Upper lobe of left lung (tissue), 6 donors: ENCODE data around the gene ZBED1. TPM values are rescaled to one million over a fixed set of nuclear protein-coding genes. Genes with fewer than 3 reads are reported as not detected.
"Not testable (repeated sequence)": the region's sequence is repeated elsewhere in the genome, so short reads cannot be mapped to it uniquely, and the experiment has no call there.

ENCODE experiments used
- ATAC-seq, 2 donors: fragments of 200-7000 bp; cut with Tn5 transposase; one replicate each; pipeline ENCODE4 v1.9.1; 2022; ENCODE audit warnings: mild to moderate bottlenecking in 2 of 2, moderate library complexity in 2 of 2; ENCODE audit not compliant: low FRiP score in 2 of 2
- DNase-seq, 2 donors: peaks; one replicate each; pipeline ENCODE4 v3.0.0-alpha.2; 2019 to 2020
- H3K27ac ChIP-seq, 4 donors: fragments of 200-600 bp; sonication (generic); one replicate each; pipeline ENCODE4 v1.5.1; 2016 to 2019
- H3K27me3 ChIP-seq, 4 donors: fragments of 200-600 bp; sonication (generic); one replicate each; pipeline ENCODE4 v1.5.1; 2017 to 2019
- H3K36me3 ChIP-seq, 4 donors: fragments of 200-600 bp; sonication (generic); one replicate each; pipeline ENCODE4 v1.5.1; 2016 to 2019
- H3K4me1 ChIP-seq, 4 donors: fragments of 200-600 bp; sonication (generic); one replicate each; pipeline ENCODE4 v1.5.1; 2018 to 2019
- H3K4me3 ChIP-seq, 4 donors: fragments of 200-600 bp; sonication (generic); one replicate each; pipeline ENCODE4 v1.5.1; 2017 to 2019; ENCODE audit warnings: mild to moderate bottlenecking in 2 of 4, moderate library complexity in 1 of 4
- H3K9me3 ChIP-seq, 4 donors: fragments of 200-600 bp; sonication (generic); one replicate each; pipeline ENCODE4 v1.5.1; 2018 to 2019
- CTCF ChIP-seq, 6 experiments: fragments of 450-650 bp in 4 of 6; fragments of 200-600 bp in 2 of 6; sonication (generic) in 2 of 6; IDR thresholded peaks; one replicate each; pipeline ENCODE4 v1.5.1; 2016 to 2019; ENCODE audit warnings: antibody characterized with exemption in 6 of 6
- EP300 ChIP-seq, 4 donors: sonication (generic); formaldehyde crosslinking; IDR thresholded peaks; one replicate each; pipeline ENCODE4 v1.5.1; 2017; ENCODE audit warnings: antibody characterized with exemption in 4 of 4, control low read depth in 2 of 4
- POLR2A ChIP-seq, 4 donors: fragments of 450-650 bp; IDR thresholded peaks; one replicate each; pipeline ENCODE4 v1.5.1; 2016 to 2017; ENCODE audit warnings: antibody characterized with exemption in 4 of 4, mild to moderate bottlenecking in 2 of 4
- POLR2AphosphoS5 ChIP-seq, 2 donors: sonication (generic); formaldehyde crosslinking; IDR thresholded peaks; one replicate each; pipeline ENCODE4 v1.5.1; 2017; ENCODE audit warnings: antibody characterized with exemption in 2 of 2
- WGBS, 2 donors: methylation state at CpG; one replicate each; pipeline ENCODE4 v1.1.5; 2017 to 2018; 5-methylcytosine and 5-hydroxymethylcytosine counted together
- total RNA-seq, 6 donors: library from RNA; depleted of rRNA in 4 of 6; stranded (reverse); fragments of >200 nt in 4 of 6; gene quantifications; one replicate each; pipeline versions ENCODE4 v1.1.0 to v1.2.1, GENCODE V29; 2016 to 2021
- donor health status: DM: no; HTN: no; CAD: no; lungs with moderate emphysema.
- donor health status: DM: no; HTN: yes; CAD: no; lungs with severe emphysema.

ZBED1 gene
- total RNA-seq, 6 donors from 2014 or later, result 33.2 to 48.7 (median 41.6) TPM

GRCh38 chrX:2478546-2479419, 22.0 kb downstream of the ZBED1 start:
- WGBS, 2 donors, result 89 to 94% methylated on average over 21 of the region's 21 CpGs
- no peaks in the 10 kb centered on the region for H3K36me3 ChIP-seq
- no peak overlapping the region for H3K4me3 ChIP-seq
- peaks cover 0 to 3% (median 0%) of the 10 kb centered on the region in 4 donors for H3K9me3 ChIP-seq
- ATAC-seq (no peak), DNase-seq (no peak)
- no peak overlapping the region for H3K27ac ChIP-seq
- TF ChIP-seq POLR2AphosphoS5 (IDR thresholded peaks at IDR 0.05), result no peak
- H3K4me1 ChIP-seq, result no peaks in the 10 kb centered on the region
- no peaks in the 10 kb centered on the region for H3K27me3 ChIP-seq

- H3K36me3 ChIP-seq, H3K4me1 ChIP-seq, DNase-seq, H3K4me3 ChIP-seq, H3K9me3 ChIP-seq, H3K27me3 ChIP-seq, H3K27ac ChIP-seq: not testable (repeated sequence)
- ATAC-seq, result peak in 1 of 2 donors; percentile 9
- 94 to 95% methylated on average over 11 of the region's 11 CpGs for WGBS, 2 donors
These were observed 23.5 kb downstream of the ZBED1 start for GRCh38 chrX:2477313-2477712.

DNA sequence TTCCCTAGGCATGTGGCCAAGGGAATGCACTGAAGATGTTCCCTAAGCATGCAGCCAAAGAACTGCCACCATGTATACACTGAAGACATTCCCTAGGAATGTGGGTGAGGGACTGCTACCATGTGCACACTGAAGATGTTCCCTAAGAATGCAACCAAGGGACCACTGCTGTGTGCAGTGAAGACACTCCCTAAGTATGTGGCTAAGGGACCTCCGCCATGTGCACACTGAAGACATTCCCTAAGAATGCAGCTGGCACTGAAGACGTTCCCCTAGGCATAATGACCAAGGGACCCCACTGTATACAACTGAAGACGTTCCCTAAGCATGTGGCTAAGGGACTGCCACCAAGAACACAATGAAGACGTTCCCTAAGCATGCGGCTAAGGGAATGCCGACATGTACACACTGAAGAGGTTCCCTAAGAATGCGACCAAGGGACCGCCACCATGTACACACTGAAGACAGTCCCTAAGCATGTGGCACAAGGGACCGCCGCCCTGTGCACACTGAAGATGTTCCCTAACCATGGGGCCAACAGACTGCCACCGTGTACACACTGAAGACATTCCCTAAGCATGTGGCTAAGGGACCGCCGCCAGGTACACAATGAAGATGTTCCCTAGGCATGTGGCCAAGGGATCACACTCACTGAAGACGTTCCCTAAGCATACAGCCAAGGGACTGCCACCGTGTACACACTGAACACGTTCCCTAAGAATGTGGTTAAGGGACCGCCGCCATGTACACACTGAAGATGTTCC, 25.6 kb downstream of the ZBED1 start:
- TF ChIP-seq POLR2AphosphoS5 (IDR thresholded peaks at IDR 0.05) (no peak), EP300 (IDR thresholded peaks at IDR 0.05) (no peak), CTCF (IDR thresholded peaks at IDR 0.05) (no peak), POLR2A (IDR thresholded peaks at IDR 0.05) (no peak)
- no peak for DNase-seq
- 85 to 91% methylated on average over 14 to 18 of the region's 18 CpGs for WGBS, 2 donors
- Histone ChIP-seq H3K4me1 (no peaks in the 10 kb centered on the region), H3K9me3 (peaks cover 0 to 3% (median 0%) of the 10 kb centered on the region in 4 donors), H3K27me3 (no peaks in the 10 kb centered on the region), H3K4me3 (no peak overlapping the region), H3K27ac (no peak overlapping the region), H3K36me3 (no peaks in the 10 kb centered on the region)
- no peak for ATAC-seq

DNA sequence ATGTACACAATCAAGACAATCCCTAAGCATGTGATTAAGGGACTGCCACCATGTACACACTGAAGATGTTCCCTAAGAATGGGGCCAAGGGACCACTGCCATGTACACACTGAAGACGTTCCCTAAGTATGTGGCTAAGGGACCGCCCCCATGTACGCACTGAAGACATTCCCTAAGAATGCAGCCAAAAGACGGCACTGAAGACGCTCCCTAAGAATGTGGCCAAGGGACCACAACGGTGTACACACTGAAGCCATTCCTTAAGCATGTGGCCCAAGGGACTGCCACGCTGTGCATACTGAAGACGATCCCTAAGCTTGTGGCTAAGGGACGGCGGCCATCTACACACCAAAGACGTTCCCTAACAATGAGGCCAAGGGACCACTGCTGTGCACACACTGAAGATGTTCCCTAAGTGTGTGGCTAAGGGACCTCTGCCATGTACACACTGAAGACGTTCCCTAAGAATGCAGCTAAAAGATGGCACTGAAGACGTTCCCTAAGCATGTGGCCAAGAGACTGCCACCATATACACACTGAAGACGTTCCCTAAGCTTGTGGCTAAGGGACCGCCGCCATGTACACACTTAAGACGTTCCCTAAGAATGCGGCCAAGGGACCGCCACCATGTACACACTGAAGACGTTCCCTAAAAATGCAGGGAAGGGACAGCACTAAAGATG, 26.4 kb downstream of the ZBED1 start:
- H3K9me3 ChIP-seq, result no peaks in the 10 kb centered on the region
- DNase-seq (no peak), ATAC-seq (no peak)
- no peaks in the 10 kb centered on the region for H3K4me1 ChIP-seq
- no peak overlapping the region for H3K27ac ChIP-seq
- H3K27me3 ChIP-seq, result no peaks in the 10 kb centered on the region
- TF ChIP-seq CTCF (IDR thresholded peaks at IDR 0.05) (no peak), POLR2A (IDR thresholded peaks at IDR 0.05) (no peak), EP300 (IDR thresholded peaks at IDR 0.05) (no peak), POLR2AphosphoS5 (IDR thresholded peaks at IDR 0.05) (no peak)
- H3K4me3 ChIP-seq, result no peak overlapping the region
- no peaks in the 10 kb centered on the region for H3K36me3 ChIP-seq
- WGBS, 2 donors, result 88 to 89% methylated on average over 19 to 20 of the region's 20 CpGs

- 93 to 95% methylated on average over 15 of the region's 15 CpGs for WGBS, 2 donors
- H3K9me3 ChIP-seq, H3K36me3 ChIP-seq: not testable (repeated sequence)
These were observed 27.7 kb downstream of the ZBED1 start for GRCh38 chrX:2473064-2473463.

GRCh38 chrX:2471641-2472040, 29.1 kb downstream of the ZBED1 start:
- Histone ChIP-seq H3K9me3 (no peaks in the 10 kb centered on the region), H3K36me3 (no peaks in the 10 kb centered on the region), H3K27me3 (no peaks in the 10 kb centered on the region), H3K27ac (no peak overlapping the region), H3K4me1 (no peaks in the 10 kb centered on the region), H3K4me3 (no peak overlapping the region)
- DNase-seq, result no peak
- no peak for ATAC-seq
- WGBS, 2 donors, result 96 to 97% methylated on average over 7 of the region's 7 CpGs
- TF ChIP-seq CTCF (IDR thresholded peaks at IDR 0.05), result no peak
- TF ChIP-seq EP300 (IDR thresholded peaks at IDR 0.05), result no peak
- no peak for TF ChIP-seq POLR2AphosphoS5 (IDR thresholded peaks at IDR 0.05)
- no peak for TF ChIP-seq POLR2A (IDR thresholded peaks at IDR 0.05)

More at GRCh38 chrX:2473064-2473463, 27.7 kb downstream of the ZBED1 start:
- H3K27ac ChIP-seq, H3K4me3 ChIP-seq, DNase-seq, ATAC-seq, H3K4me1 ChIP-seq, H3K27me3 ChIP-seq: not testable (repeated sequence)

DNA sequence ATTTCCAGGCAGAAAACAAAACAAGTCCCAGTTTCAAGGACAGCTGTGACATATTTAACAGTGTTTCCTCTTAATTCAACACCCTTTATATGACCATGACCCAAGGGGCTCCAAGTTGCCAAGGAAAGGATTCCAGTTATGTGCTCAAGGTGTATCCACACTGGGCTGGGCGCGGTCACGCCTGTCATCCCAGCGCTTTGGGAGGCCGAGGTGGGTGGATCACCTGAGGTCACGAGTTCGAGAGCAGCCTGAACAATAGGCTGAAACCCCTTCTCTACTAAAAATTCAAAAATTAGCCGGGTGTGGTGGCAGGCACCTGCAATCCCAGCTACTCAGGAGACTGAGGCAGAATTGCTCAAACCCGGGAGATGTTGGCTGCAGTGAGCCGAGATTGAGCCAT, 29.6 kb downstream of the ZBED1 start:
- not testable (repeated sequence) for H3K9me3 ChIP-seq, H3K36me3 ChIP-seq, H3K27ac ChIP-seq, H3K4me3 ChIP-seq, DNase-seq, H3K27me3 ChIP-seq, ATAC-seq, H3K4me1 ChIP-seq
- 95 to 98% methylated on average over 8 to 10 of the region's 10 CpGs for WGBS, 2 donors

DNA sequence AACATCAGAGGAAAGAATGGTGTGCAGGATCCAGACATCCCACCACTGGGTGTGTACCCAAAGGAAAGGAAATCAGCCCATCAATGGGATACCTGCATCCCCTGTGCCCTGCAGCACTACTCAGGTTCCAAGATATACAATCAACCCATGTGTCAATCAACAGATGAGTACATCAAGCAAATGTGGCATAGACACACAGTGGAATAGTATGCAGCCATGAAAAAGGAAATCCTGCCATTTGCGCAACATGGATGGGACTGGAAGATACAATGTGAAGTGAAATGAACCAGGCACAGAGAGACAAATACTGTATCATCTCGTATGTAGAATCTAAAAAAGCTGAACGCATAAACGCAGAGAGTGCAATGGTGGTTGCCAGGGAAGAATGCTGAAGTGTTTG, 30.9 kb downstream of the ZBED1 start:
- H3K36me3 ChIP-seq, H3K27ac ChIP-seq, H3K9me3 ChIP-seq, DNase-seq, H3K4me3 ChIP-seq, H3K27me3 ChIP-seq, ATAC-seq, H3K4me1 ChIP-seq: not testable (repeated sequence)
- 92 to 100% methylated on average over 4 of the region's 4 CpGs for WGBS, 2 donors
